Lower leg skin (tissue), 3 donors: Measurements from ENCODE around the gene BICDL1.

ENCODE experiments used
- POLR2A ChIP-seq, 2 donors: fragments of 450-650 bp; IDR thresholded peaks; one replicate each; pipeline ENCODE4 v1.6.1; 2016 to 2017; ENCODE audit warnings: antibody characterized with exemption in 2 of 2, mild to moderate bottlenecking in 1 of 2, moderate library complexity in 1 of 2
- TF ChIP-seq, protein P1 (sequence below), 3 donors: fragments of 450-650 bp; IDR thresholded peaks; one replicate each; pipeline ENCODE4 v1.5.1; 2016; ENCODE audit warnings: antibody characterized with exemption in 3 of 3, mild to moderate bottlenecking in 3 of 3, moderate library complexity in 2 of 3

DNA sequence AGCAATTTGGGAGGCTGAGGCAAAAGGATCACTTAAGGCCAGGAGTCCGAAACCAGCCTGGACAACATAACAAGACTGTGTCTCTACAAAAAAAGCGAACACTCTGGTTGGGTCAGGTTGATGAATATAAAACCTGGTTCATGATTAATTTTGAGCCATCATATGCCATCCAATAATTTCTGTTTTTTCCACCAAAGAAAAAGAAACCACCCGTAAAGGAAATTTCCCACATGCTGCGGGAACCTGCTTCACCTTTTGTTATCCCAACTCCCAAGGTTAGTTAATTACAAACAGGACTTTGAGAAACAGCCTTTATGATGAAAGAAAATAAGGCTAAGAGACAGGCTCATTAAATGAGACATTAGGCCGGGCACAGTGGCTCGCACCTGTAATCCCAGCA is 24.1 kb upstream of the BICDL1 start:
- TF ChIP-seq, protein P1, sequence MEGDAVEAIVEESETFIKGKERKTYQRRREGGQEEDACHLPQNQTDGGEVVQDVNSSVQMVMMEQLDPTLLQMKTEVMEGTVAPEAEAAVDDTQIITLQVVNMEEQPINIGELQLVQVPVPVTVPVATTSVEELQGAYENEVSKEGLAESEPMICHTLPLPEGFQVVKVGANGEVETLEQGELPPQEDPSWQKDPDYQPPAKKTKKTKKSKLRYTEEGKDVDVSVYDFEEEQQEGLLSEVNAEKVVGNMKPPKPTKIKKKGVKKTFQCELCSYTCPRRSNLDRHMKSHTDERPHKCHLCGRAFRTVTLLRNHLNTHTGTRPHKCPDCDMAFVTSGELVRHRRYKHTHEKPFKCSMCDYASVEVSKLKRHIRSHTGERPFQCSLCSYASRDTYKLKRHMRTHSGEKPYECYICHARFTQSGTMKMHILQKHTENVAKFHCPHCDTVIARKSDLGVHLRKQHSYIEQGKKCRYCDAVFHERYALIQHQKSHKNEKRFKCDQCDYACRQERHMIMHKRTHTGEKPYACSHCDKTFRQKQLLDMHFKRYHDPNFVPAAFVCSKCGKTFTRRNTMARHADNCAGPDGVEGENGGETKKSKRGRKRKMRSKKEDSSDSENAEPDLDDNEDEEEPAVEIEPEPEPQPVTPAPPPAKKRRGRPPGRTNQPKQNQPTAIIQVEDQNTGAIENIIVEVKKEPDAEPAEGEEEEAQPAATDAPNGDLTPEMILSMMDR (IDR thresholded peaks at IDR 0.05), result no peak
- no peak for TF ChIP-seq POLR2A (IDR thresholded peaks at IDR 0.05)
